ENCODE measurements around the gene MB21D2. TPM values are rescaled to one million over a fixed set of nuclear protein-coding genes. Genes with fewer than 3 reads are reported as not detected.

Gene MB21D2
- total RNA-seq, 2 experiments from 2014 or later, result 0.06 TPM; not detected in 1

DNA sequence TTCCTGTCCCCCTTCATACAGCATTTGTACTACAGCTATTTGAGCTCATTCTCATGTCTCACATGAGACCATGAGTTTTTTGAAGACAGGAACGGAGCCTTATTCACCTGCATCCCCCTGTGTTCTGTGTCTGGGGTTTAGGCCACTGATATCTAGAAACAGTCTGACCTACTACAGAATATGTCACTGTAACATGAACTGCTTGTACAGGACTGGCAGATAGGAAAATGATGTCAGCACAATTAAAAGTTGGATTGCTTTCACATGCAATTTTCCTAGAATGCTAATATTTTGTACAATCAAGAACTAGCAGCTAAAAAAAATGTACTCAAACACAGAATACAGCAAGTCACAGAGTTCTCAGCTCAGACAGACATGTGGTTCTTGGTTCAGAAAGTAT lies 99.5 kb downstream of the MB21D2 start:
- no peak overlapping the region for H2AFZ ChIP-seq (ENCODE audit: low read length)
- TF ChIP-seq, protein P1, sequence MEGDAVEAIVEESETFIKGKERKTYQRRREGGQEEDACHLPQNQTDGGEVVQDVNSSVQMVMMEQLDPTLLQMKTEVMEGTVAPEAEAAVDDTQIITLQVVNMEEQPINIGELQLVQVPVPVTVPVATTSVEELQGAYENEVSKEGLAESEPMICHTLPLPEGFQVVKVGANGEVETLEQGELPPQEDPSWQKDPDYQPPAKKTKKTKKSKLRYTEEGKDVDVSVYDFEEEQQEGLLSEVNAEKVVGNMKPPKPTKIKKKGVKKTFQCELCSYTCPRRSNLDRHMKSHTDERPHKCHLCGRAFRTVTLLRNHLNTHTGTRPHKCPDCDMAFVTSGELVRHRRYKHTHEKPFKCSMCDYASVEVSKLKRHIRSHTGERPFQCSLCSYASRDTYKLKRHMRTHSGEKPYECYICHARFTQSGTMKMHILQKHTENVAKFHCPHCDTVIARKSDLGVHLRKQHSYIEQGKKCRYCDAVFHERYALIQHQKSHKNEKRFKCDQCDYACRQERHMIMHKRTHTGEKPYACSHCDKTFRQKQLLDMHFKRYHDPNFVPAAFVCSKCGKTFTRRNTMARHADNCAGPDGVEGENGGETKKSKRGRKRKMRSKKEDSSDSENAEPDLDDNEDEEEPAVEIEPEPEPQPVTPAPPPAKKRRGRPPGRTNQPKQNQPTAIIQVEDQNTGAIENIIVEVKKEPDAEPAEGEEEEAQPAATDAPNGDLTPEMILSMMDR (conservative IDR thresholded peaks at IDR 0.05; ENCODE audit: low read length), result no peak
- H3K36me3 ChIP-seq (ENCODE audit: insufficient read depth, low read length), result no peaks in the 10 kb centered on the region
- H3K4me3 ChIP-seq (ENCODE audit: low read depth, low read length, poor library complexity, severe bottlenecking), result no peak overlapping the region
- H3K4me2 ChIP-seq (ENCODE audit: low read length), result no peak overlapping the region
- H3K9me3 ChIP-seq (ENCODE audit: low read length), result no peaks in the 10 kb centered on the region
- H3K4me1 ChIP-seq (ENCODE audit: insufficient read depth, low read length, poor library complexity, severe bottlenecking), result no peaks in the 10 kb centered on the region
- H3K27ac ChIP-seq (ENCODE audit: low read depth, low read length, poor library complexity, severe bottlenecking), result no peak overlapping the region
- ChIA-PET CTCF (ENCODE audit: unreplicated experiment) (no interaction called here), POLR2A (no interaction called here)
- H3K9me2 ChIP-seq (ENCODE audit: insufficient read depth, low read length), result no peaks in the 10 kb centered on the region
- no peak for DNase-seq (ENCODE audit: low spot score)
- intact Hi-C loops (cut with micrococcal nuclease; ENCODE audit: unreplicated experiment), result loop anchor here (5.0 kb wide), 1 partner anchor 754 kb away; no protein-coding TSS in a partner anchor
- BruUV-seq (replicated peaks), result no TSS peak
- no peaks in the 10 kb centered on the region for H3K79me2 ChIP-seq (ENCODE audit: insufficient read depth, low read depth, low read length)
- no peaks in the 10 kb centered on the region for H4K20me1 ChIP-seq (ENCODE audit: insufficient read depth, low read length)

GRCh38 chr3:192817506-192817905 lies 100.2 kb downstream of the MB21D2 start:
- DNase-seq (ENCODE audit: low spot score), result no peak
- no peak for TF ChIP-seq EZH2phosphoT487 (IDR thresholded peaks at IDR 0.05; ENCODE audit: borderline replicate concordance, low read depth, low read length)
- TF ChIP-seq, protein P1 (conservative IDR thresholded peaks at IDR 0.05; ENCODE audit: low read length), result no peak
- H3K4me2 ChIP-seq (ENCODE audit: low read length), result no peak overlapping the region
- H2AFZ ChIP-seq (ENCODE audit: low read length), result no peak overlapping the region
- no peaks in the 10 kb centered on the region for H3K9me3 ChIP-seq (ENCODE audit: low read length)
- no peaks in the 10 kb centered on the region for H3K9me2 ChIP-seq (ENCODE audit: insufficient read depth, low read length)
- H3K4me3 ChIP-seq (ENCODE audit: low read depth, low read length, poor library complexity, severe bottlenecking), result no peak overlapping the region
- H3K79me2 ChIP-seq (ENCODE audit: insufficient read depth, low read depth, low read length), result no peaks in the 10 kb centered on the region
- POLR2A ChIA-PET, result interaction anchor here (0.7 kb wide), 1 partner anchor 287 kb away, joined by 3 read pairs; no protein-coding TSS in a partner anchor
- intact Hi-C loops (cut with micrococcal nuclease; ENCODE audit: unreplicated experiment), result loop anchor here (5.0 kb wide), 1 partner anchor 755 kb away; no protein-coding TSS in a partner anchor
- H3K4me1 ChIP-seq (ENCODE audit: insufficient read depth, low read length, poor library complexity, severe bottlenecking), result no peaks in the 10 kb centered on the region
- H4K20me1 ChIP-seq (ENCODE audit: insufficient read depth, low read length), result no peaks in the 10 kb centered on the region
- H3K27ac ChIP-seq (ENCODE audit: low read depth, low read length, poor library complexity, severe bottlenecking), result no peak overlapping the region
- CTCF ChIA-PET (ENCODE audit: unreplicated experiment), result no interaction called here
- no peaks in the 10 kb centered on the region for H3K36me3 ChIP-seq (ENCODE audit: insufficient read depth, low read length)
- BruUV-seq (replicated peaks), result no TSS peak

GRCh38 chr3:192817053-192817452 lies 100.6 kb downstream of the MB21D2 start:
- TF ChIP-seq EZH2phosphoT487 (IDR thresholded peaks at IDR 0.05; ENCODE audit: borderline replicate concordance, low read depth, low read length), result no peak
- TF ChIP-seq, protein P1 (conservative IDR thresholded peaks at IDR 0.05; ENCODE audit: low read length), result no peak
- Histone ChIP-seq H2AFZ (ENCODE audit: low read length) (no peak overlapping the region), H4K20me1 (ENCODE audit: insufficient read depth, low read length) (no peaks in the 10 kb centered on the region), H3K36me3 (ENCODE audit: insufficient read depth, low read length) (no peaks in the 10 kb centered on the region), H3K9me2 (ENCODE audit: insufficient read depth, low read length) (no peaks in the 10 kb centered on the region), H3K79me2 (ENCODE audit: insufficient read depth, low read depth, low read length) (no peaks in the 10 kb centered on the region), H3K9me3 (ENCODE audit: low read length) (no peaks in the 10 kb centered on the region), H3K4me3 (ENCODE audit: low read depth, low read length, poor library complexity, severe bottlenecking) (no peak overlapping the region), H3K4me1 (ENCODE audit: insufficient read depth, low read length, poor library complexity, severe bottlenecking) (no peaks in the 10 kb centered on the region), H3K4me2 (ENCODE audit: low read length) (no peak overlapping the region), H3K27ac (ENCODE audit: low read depth, low read length, poor library complexity, severe bottlenecking) (no peak overlapping the region)
- intact Hi-C loops (cut with micrococcal nuclease; ENCODE audit: unreplicated experiment), result loop anchor here (5.0 kb wide), 1 partner anchor 755 kb away; no protein-coding TSS in a partner anchor
- POLR2A ChIA-PET, result interaction anchor here (0.7 kb wide), 1 partner anchor 286 kb away, joined by 3 read pairs; no protein-coding TSS in a partner anchor
- no peak for DNase-seq (ENCODE audit: low spot score)
- BruUV-seq (replicated peaks), result no TSS peak
- CTCF ChIA-PET (ENCODE audit: unreplicated experiment), result no interaction called here

Data from OCI-LY7 (cell line).